GM19193 (cell line): ENCODE measurements around the gene CYTH2.

Experiments
- POLR2A ChIP-seq: IDR thresholded peaks from 4 replicates; pipeline ENCODE4 v1.6.1; 2011; ENCODE audit not compliant: insufficient read depth, insufficient read length; ENCODE audit errors: extremely low read depth

The CYTH2 gene

GRCh38 chr19:48479686-48480085, 10.5 kb downstream of the CYTH2 start:
- no peak for TF ChIP-seq POLR2A

- TF ChIP-seq POLR2A, result peak; percentile 29
Observed at GRCh38 chr19:48480183-48480557, 11.0 kb downstream of the CYTH2 start.

GRCh38 chr19:48480558-48481500, 11.7 kb downstream of the CYTH2 start:
- no peak for TF ChIP-seq POLR2A

GRCh38 chr19:48481846-48482639, 12.9 kb downstream of the CYTH2 start:
- no peak for TF ChIP-seq POLR2A

- no peak for TF ChIP-seq POLR2A
Observed at GRCh38 chr19:48483301-48483700, 14.1 kb downstream of the CYTH2 start.

- TF ChIP-seq POLR2A, result no peak
Observed at GRCh38 chr19:48484247-48484893, 15.2 kb downstream of the CYTH2 start.

- no peak for TF ChIP-seq POLR2A
Observed at GRCh38 chr19:48484931-48485612, 15.9 kb downstream of the CYTH2 start.

GRCh38 chr19:48487544-48487943, 18.4 kb downstream of the CYTH2 start:
- no peak for TF ChIP-seq POLR2A

- TF ChIP-seq POLR2A, result no peak
Observed at GRCh38 chr19:48487948-48488347, 18.8 kb downstream of the CYTH2 start.

GRCh38 chr19:48489608-48490216, 20.5 kb downstream of the CYTH2 start:
- TF ChIP-seq POLR2A, result no peak

GRCh38 chr19:48490981-48491792, 22.0 kb downstream of the CYTH2 start:
- TF ChIP-seq POLR2A, result no peak

- TF ChIP-seq POLR2A, result no peak
Observed at GRCh38 chr19:48491793-48492123, 22.6 kb downstream of the CYTH2 start.

- peak; percentile 38 for TF ChIP-seq POLR2A
Observed at GRCh38 chr19:48492925-48493717, 24.0 kb downstream of the CYTH2 start.

GRCh38 chr19:48493718-48494401, 24.7 kb downstream of the CYTH2 start:
- TF ChIP-seq POLR2A, result no peak
